Measurements from ENCODE around the gene AK3.

- TF ChIP-seq CTCF (conservative IDR thresholded peaks at IDR 0.05; ENCODE audit: low read depth, low read length) (no peak), EZH2 (IDR thresholded peaks at IDR 0.05; ENCODE audit: low read length, unreplicated experiment) (no peak), EZH2phosphoT487 (IDR thresholded peaks at IDR 0.05; ENCODE audit: borderline replicate concordance, low read length) (no peak)
Measured at GRCh38 chr9:4684820-4685219, 56.2 kb downstream of the AK3 start.
